ENCODE data around the gene POR.

GRCh38 chr7:75981203-75981452, 66.2 kb downstream of the POR start:
- no peak for TF ChIP-seq CTCF (IDR thresholded peaks at IDR 0.05)
- TF ChIP-seq POLR2A (IDR thresholded peaks at IDR 0.05) = no peak

All from uterus (tissue), 2 donors.